ENCODE data around the gene PSEN2.

PSEN2 gene

GRCh38 chr1:226943927-226944326 is 73.5 kb downstream of the PSEN2 start:
- no peak for FAIRE-seq
- no peak for DNase-seq (ENCODE audit: extremely low spot score, insufficient read length, low read depth)

GRCh38 chr1:226945106-226945857 is 74.9 kb downstream of the PSEN2 start:
- FAIRE-seq (no peak), DNase-seq (ENCODE audit: extremely low spot score, insufficient read length, low read depth) (no peak)
